Testis (tissue), 2 donors: ENCODE results near the gene ATP5F1D.

Experiments
- POLR2A ChIP-seq: fragments of 450-650 bp; IDR thresholded peaks from one replicate; pipeline ENCODE4 v1.6.1; 2017; ENCODE audit warnings: antibody characterized with exemption, mild to moderate bottlenecking, moderate library complexity
- TF ChIP-seq, protein P1 (sequence below), 3 experiments: fragments of 450-650 bp in 2 of 3; fragments of 200-600 bp in 1 of 3; sonication (generic) in 1 of 3; IDR thresholded peaks; one replicate each; pipeline ENCODE4 v1.5.1; 2016 to 2019; ENCODE audit warnings: antibody characterized with exemption in 3 of 3, mild to moderate bottlenecking in 2 of 3, moderate library complexity in 1 of 3

DNA sequence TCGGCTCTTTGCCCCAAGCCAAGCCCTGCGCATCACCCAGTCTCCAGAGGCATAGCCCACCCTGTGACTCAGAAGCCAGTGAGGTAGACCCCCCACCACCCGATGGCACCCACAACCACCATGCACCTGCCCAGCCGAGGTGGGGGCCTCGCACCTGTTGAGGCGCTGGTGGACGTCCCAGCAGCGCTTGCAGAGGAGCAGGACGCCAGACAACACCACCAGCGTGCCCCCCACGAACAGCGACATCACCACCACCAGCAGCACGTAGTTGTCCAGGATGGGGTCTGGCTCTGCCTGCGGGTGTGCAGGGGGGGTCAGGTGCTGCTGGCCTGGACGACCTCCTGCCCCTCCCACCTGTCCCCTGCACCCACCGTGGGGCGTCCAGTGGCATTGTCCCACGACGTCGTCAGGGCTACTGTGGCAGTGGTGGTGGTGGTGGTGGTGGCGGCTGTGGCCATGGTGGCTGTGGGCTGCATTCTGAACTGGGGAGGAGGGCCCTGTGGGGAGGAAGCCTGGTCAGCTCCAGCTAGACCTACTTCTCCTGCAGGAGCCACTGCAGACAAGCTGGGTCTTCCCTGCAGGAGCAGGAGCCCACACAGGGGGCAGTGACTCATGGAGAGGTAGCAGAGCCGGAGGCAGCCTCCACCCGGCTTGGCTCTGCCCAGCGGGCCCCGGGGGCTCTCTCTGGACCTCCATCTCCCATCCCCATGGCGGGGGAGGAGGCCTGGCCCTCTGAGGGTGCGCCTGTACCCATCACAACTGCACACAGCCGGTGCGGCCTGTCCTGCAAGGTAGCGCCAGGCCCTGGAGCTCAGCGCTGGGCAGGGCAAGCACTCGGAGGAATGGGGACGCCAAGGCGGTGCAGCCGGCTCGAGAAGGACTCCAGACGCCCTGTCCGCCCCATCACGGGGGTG lies 5.7 kb upstream of the ATP5F1D start:
- TF ChIP-seq, protein P1, sequence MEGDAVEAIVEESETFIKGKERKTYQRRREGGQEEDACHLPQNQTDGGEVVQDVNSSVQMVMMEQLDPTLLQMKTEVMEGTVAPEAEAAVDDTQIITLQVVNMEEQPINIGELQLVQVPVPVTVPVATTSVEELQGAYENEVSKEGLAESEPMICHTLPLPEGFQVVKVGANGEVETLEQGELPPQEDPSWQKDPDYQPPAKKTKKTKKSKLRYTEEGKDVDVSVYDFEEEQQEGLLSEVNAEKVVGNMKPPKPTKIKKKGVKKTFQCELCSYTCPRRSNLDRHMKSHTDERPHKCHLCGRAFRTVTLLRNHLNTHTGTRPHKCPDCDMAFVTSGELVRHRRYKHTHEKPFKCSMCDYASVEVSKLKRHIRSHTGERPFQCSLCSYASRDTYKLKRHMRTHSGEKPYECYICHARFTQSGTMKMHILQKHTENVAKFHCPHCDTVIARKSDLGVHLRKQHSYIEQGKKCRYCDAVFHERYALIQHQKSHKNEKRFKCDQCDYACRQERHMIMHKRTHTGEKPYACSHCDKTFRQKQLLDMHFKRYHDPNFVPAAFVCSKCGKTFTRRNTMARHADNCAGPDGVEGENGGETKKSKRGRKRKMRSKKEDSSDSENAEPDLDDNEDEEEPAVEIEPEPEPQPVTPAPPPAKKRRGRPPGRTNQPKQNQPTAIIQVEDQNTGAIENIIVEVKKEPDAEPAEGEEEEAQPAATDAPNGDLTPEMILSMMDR (IDR thresholded peaks at IDR 0.05): no peak
- TF ChIP-seq POLR2A: no peak
